HepG2 (cell line): ENCODE results near the gene ZBTB7A. TPM values are rescaled to one million over a fixed set of nuclear protein-coding genes. Genes with fewer than 3 reads are reported as not detected.

Experiments used
- FOXC1 ChIP-seq: sonication (generic); formaldehyde crosslinking; IDR thresholded peaks from 2 replicates; pipeline ENCODE4 v1.8.0; 2022; ENCODE audit warnings: mild to moderate bottlenecking, missing genetic modification reagents, borderline replicate concordance
- MTA1 ChIP-seq: sonication (generic); formaldehyde crosslinking; IDR thresholded peaks from 2 replicates; pipeline ENCODE4 v1.4.0; 2020; ENCODE audit warnings: missing genetic modification reagents, mild to moderate bottlenecking, borderline replicate concordance
- PRPF4 ChIP-seq: fragments of 200-400 bp; formaldehyde crosslinking; IDR thresholded peaks from 2 replicates; pipeline ENCODE4 v1.6.1; 2016; ENCODE audit warnings: low read length, low read depth; ENCODE audit not compliant: poor library complexity, severe bottlenecking
- SNAI1 ChIP-seq: sonication (generic); formaldehyde crosslinking; IDR thresholded peaks from 2 replicates; pipeline ENCODE4 v1.5.0; 2020; ENCODE audit warnings: mild to moderate bottlenecking, missing genetic modification reagents, borderline replicate concordance
- ZNF557 ChIP-seq: sonication (generic); formaldehyde crosslinking; IDR thresholded peaks from 2 replicates; pipeline ENCODE4 v1.4.0; 2020; ENCODE audit warnings: missing genetic modification reagents
- ZNF766 ChIP-seq: sonication (generic); formaldehyde crosslinking; IDR thresholded peaks from 2 replicates; pipeline ENCODE4 v1.5.0; 2020; ENCODE audit warnings: missing genetic modification reagents, borderline replicate concordance
- ZNF782 ChIP-seq: sonication (generic); formaldehyde crosslinking; IDR thresholded peaks from 2 replicates; pipeline ENCODE4 v1.4.0; 2020; ENCODE audit warnings: missing genetic modification reagents, mild to moderate bottlenecking, borderline replicate concordance
- ZSCAN22 ChIP-seq: sonication (generic); formaldehyde crosslinking; IDR thresholded peaks from 2 replicates; pipeline ENCODE4 v1.4.0; 2020; ENCODE audit warnings: mild to moderate bottlenecking, missing genetic modification reagents
- ZSCAN31 ChIP-seq: sonication (generic); formaldehyde crosslinking; IDR thresholded peaks from 2 replicates; pipeline ENCODE4 v1.5.0; 2020; ENCODE audit warnings: low read depth, mild to moderate bottlenecking, missing genetic modification reagents
- polyA plus RNA-seq, 8 experiments: library from polyadenylated mRNA; depleted of rRNA in 3 of 8; stranded (reverse) in 7 of 8; unstranded in 1 of 8; fragments of >200 nt; fragmentation: Illumina TruSeq in 4 of 8; extraction: Trizol in 4 of 8; gene quantifications; 2 replicates each; pipeline versions ENCODE4 v1.2.1 to v1.2.3, GENCODE V29; 2011 to 2016; ENCODE audit warnings: low read depth in 4 of 8, missing spikeins in 1 of 8, mixed read lengths in 1 of 8; ENCODE audit not compliant: insufficient read depth in 1 of 8
- total RNA-seq, 5 experiments: library from RNA; depleted of rRNA; stranded (reverse); fragments of >200 nt; fragmentation: Illumina TruSeq; extraction: Trizol; gene quantifications; 2 replicates each; pipeline ENCODE4 v1.2.3, GENCODE V29; 2016; ENCODE audit warnings: low read depth in 1 of 5
- TF ChIP-seq, protein P1 (sequence below): sonication (generic); formaldehyde crosslinking; IDR thresholded peaks from 2 replicates; pipeline ENCODE4 v1.5.1; 2020; ENCODE audit warnings: missing genetic modification reagents, mild to moderate bottlenecking, borderline replicate concordance
- TF ChIP-seq, protein P2 (sequence below): sonication (generic); IDR thresholded peaks from 2 replicates; pipeline ENCODE4 v1.6.1; 2016; ENCODE audit warnings: low read depth, borderline replicate concordance
- TF ChIP-seq, protein P3 (sequence below): sonication (generic); formaldehyde crosslinking; IDR thresholded peaks from 2 replicates; pipeline ENCODE4 v1.4.0; 2020; ENCODE audit warnings: mild to moderate bottlenecking, missing genetic modification reagents, borderline replicate concordance
- TF ChIP-seq, protein P4 (sequence below): sonication (generic); formaldehyde crosslinking; IDR thresholded peaks from 2 replicates; pipeline ENCODE4 v1.8.0; 2022; ENCODE audit warnings: mild to moderate bottlenecking, missing genetic modification reagents; ENCODE audit not compliant: insufficient replicate concordance
- TF ChIP-seq, protein P5 (sequence below): sonication (generic); formaldehyde crosslinking; IDR thresholded peaks from 2 replicates; pipeline ENCODE4 v1.8.1; 2022; ENCODE audit warnings: low read depth, mild to moderate bottlenecking, missing genetic modification reagents
- TF ChIP-seq, protein P6 (sequence below): fragments of 450-650 bp; IDR thresholded peaks from 2 replicates; pipeline ENCODE4 v1.6.1; 2017
- TF ChIP-seq, protein P7 (sequence below): sonication (generic); formaldehyde crosslinking; IDR thresholded peaks from 2 replicates; pipeline ENCODE4 v1.8.0; 2022; ENCODE audit warnings: mild to moderate bottlenecking, missing genetic modification reagents, borderline replicate concordance

ZBTB7A gene
- total and polyA plus RNA-seq, 2 of the 13 experiments (the other 11 are each of a cell fraction or from before 2014, with no cell fraction given) = 3.6 to 4.0 TPM

DNA sequence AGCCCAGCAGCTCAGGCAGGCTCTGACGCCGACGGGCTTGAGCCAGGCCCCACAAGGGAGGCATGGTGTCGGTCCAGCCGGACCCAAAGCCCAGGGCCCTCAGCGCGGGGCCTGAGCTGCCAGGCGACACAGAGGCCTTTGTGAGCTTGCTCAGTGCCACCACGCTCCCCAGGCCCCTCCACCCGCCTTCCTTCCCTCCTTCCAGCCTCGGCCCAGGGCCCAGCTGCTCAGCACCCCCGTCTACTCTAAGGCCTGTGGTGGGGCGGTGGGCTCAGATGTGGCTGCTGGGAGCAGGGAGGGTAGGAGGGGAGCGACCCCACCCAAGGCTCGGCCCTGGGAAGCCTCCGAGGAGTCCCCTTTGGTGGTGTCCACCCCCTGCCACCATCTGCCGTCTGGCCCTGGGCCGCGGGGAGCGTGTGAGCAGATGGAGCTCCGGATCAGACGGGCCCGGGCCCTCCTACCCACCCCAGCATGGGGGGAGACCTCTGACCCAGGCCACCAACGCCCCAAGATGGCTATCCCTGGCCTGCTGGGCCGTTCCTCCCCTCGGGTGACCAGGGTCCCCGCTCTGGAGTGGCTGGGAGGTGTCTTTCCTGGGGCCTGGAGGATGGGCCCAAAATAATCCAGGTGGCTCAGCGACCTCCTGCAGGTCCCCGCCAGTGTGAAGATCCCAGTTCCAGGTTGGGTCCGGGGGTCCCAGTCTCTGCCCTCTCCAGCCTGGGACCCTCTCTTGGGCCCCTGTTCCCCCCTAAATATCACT, 7.8 kb downstream of the ZBTB7A start (continued):
- TF ChIP-seq, protein P1, sequence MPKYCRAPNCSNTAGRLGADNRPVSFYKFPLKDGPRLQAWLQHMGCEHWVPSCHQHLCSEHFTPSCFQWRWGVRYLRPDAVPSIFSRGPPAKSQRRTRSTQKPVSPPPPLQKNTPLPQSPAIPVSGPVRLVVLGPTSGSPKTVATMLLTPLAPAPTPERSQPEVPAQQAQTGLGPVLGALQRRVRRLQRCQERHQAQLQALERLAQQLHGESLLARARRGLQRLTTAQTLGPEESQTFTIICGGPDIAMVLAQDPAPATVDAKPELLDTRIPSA = no peak
- no peak for TF ChIP-seq ZNF782 (CRISPR knock-in tag)
- TF ChIP-seq, protein P2, sequence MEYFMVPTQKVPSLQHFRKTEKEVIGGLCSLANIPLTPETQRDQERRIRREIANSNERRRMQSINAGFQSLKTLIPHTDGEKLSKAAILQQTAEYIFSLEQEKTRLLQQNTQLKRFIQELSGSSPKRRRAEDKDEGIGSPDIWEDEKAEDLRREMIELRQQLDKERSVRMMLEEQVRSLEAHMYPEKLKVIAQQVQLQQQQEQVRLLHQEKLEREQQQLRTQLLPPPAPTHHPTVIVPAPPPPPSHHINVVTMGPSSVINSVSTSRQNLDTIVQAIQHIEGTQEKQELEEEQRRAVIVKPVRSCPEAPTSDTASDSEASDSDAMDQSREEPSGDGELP = peak; percentile 10; the same call in 1 of the 2 replicates
- TF ChIP-seq, protein P3, sequence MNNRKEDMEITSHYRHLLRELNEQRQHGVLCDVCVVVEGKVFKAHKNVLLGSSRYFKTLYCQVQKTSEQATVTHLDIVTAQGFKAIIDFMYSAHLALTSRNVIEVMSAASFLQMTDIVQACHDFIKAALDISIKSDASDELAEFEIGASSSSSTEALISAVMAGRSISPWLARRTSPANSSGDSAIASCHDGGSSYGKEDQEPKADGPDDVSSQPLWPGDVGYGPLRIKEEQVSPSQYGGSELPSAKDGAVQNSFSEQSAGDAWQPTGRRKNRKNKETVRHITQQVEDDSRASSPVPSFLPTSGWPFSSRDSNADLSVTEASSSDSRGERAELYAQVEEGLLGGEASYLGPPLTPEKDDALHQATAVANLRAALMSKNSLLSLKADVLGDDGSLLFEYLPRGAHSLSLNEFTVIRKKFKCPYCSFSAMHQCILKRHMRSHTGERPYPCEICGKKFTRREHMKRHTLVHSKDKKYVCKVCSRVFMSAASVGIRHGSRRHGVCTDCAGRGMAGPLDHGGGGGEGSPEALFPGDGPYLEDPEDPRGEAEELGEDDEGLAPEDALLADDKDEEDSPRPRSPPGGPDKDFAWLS (CRISPR knock-in tag) = no peak
- TF ChIP-seq ZNF766 (CRISPR knock-in tag) = no peak
- TF ChIP-seq SNAI1 (CRISPR knock-in tag) = no peak
- TF ChIP-seq ZSCAN31 (CRISPR knock-in tag) = no peak
- TF ChIP-seq, protein P4, sequence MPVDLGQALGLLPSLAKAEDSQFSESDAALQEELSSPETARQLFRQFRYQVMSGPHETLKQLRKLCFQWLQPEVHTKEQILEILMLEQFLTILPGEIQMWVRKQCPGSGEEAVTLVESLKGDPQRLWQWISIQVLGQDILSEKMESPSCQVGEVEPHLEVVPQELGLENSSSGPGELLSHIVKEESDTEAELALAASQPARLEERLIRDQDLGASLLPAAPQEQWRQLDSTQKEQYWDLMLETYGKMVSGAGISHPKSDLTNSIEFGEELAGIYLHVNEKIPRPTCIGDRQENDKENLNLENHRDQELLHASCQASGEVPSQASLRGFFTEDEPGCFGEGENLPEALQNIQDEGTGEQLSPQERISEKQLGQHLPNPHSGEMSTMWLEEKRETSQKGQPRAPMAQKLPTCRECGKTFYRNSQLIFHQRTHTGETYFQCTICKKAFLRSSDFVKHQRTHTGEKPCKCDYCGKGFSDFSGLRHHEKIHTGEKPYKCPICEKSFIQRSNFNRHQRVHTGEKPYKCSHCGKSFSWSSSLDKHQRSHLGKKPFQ = no peak
- TF ChIP-seq ZSCAN22 (CRISPR knock-in tag) = no peak; the same call in 1 of the 2 replicates
- TF ChIP-seq, protein P5, sequence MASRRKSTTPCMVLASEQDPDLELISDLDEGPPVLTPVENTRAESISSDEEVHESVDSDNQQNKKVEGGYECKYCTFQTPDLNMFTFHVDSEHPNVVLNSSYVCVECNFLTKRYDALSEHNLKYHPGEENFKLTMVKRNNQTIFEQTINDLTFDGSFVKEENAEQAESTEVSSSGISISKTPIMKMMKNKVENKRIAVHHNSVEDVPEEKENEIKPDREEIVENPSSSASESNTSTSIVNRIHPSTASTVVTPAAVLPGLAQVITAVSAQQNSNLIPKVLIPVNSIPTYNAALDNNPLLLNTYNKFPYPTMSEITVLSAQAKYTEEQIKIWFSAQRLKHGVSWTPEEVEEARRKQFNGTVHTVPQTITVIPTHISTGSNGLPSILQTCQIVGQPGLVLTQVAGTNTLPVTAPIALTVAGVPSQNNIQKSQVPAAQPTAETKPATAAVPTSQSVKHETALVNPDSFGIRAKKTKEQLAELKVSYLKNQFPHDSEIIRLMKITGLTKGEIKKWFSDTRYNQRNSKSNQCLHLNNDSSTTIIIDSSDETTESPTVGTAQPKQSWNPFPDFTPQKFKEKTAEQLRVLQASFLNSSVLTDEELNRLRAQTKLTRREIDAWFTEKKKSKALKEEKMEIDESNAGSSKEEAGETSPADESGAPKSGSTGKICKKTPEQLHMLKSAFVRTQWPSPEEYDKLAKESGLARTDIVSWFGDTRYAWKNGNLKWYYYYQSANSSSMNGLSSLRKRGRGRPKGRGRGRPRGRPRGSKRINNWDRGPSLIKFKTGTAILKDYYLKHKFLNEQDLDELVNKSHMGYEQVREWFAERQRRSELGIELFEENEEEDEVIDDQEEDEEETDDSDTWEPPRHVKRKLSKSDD = no peak
- TF ChIP-seq FOXC1 (CRISPR knock-in tag) = no peak
- TF ChIP-seq, protein P6, sequence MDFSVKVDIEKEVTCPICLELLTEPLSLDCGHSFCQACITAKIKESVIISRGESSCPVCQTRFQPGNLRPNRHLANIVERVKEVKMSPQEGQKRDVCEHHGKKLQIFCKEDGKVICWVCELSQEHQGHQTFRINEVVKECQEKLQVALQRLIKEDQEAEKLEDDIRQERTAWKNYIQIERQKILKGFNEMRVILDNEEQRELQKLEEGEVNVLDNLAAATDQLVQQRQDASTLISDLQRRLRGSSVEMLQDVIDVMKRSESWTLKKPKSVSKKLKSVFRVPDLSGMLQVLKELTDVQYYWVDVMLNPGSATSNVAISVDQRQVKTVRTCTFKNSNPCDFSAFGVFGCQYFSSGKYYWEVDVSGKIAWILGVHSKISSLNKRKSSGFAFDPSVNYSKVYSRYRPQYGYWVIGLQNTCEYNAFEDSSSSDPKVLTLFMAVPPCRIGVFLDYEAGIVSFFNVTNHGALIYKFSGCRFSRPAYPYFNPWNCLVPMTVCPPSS = no peak
- TF ChIP-seq PRPF4 = no peak
- TF ChIP-seq, protein P7, sequence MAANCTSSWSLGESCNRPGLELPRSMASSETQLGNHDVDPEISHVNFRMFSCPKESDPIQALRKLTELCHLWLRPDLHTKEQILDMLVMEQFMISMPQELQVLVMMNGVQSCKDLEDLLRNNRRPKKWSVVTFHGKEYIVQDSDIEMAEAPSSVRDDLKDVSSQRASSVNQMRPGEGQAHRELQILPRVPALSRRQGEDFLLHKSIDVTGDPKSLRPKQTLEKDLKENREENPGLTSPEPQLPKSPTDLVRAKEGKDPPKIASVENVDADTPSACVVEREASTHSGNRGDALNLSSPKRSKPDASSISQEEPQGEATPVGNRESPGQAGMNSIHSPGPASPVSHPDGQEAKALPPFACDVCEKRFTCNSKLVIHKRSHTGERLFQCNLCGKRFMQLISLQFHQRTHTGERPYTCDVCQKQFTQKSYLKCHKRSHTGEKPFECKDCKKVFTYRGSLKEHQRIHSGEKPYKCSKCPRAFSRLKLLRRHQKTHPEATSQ = no peak
- TF ChIP-seq ZNF557 = no peak
- TF ChIP-seq MTA1 = no peak; the same call in 1 of the 2 replicates
